H1 (cell line): ENCODE data around the gene MCAT. TPM values are rescaled to one million over a fixed set of nuclear protein-coding genes. Genes with fewer than 3 reads are reported as not detected.

Experiments used
- CTCF ChIA-PET: fragments of 300-600 bp; sonication (Branson Sonifier 250); formaldehyde crosslinking; loops from one replicate; lab custom pipeline; 2021; ENCODE audit not compliant: partially characterized antibody; lab: Charles Lee
- POLR2A ChIA-PET: fragments of 300-600 bp; sonication (Branson Sonifier 250); formaldehyde crosslinking; loops from one replicate; lab custom pipeline; 2021; ENCODE audit warnings: inconsistent platforms; ENCODE audit not compliant: partially characterized antibody; lab: Charles Lee
- DNase-seq, 2 experiments: peaks; one replicate each; pipeline versions ENCODE4 v3.0.0 to v3.0.0-alpha.2; 2010 to 2022; ENCODE audit warnings: low spot score in 2 of 2, low read depth in 1 of 2, mixed read lengths in 1 of 2
- FAIRE-seq: peaks from 2 replicates; lab custom pipeline; 2011; peaks lifted over from hg19 to GRCh38; lab: Jason Lieb, UNC
- H2AFZ ChIP-seq: 2 replicates; pipeline ENCODE4 v1.8.1; 2012; ENCODE audit warnings: low read length, inconsistent platforms
- H2AK5ac ChIP-seq: 2 replicates; pipeline ENCODE4 v1.6.1; 2013; ENCODE audit warnings: low read depth, low read length
- H2BK120ac ChIP-seq: replicated peaks from 2 replicates; pipeline ENCODE3; 2013; ENCODE audit warnings: low read depth, low read length, inconsistent platforms
- H2BK12ac ChIP-seq: 2 replicates; pipeline ENCODE4 v1.6.1; 2013; ENCODE audit warnings: low read depth, low read length
- H2BK15ac ChIP-seq: 2 replicates; pipeline ENCODE4 v1.6.1; 2013; ENCODE audit warnings: low read length
- H2BK20ac ChIP-seq: 2 replicates; pipeline ENCODE4 v1.6.1; 2013; ENCODE audit warnings: low read length
- H2BK5ac ChIP-seq: 2 replicates; pipeline ENCODE4 v1.6.1; 2013; ENCODE audit warnings: low read depth, low read length
- H3K14ac ChIP-seq: 2 replicates; pipeline ENCODE4 v1.6.1; 2013; ENCODE audit warnings: inconsistent platforms; ENCODE audit not compliant: insufficient read length
- H3K18ac ChIP-seq: 2 replicates; pipeline ENCODE4 v1.6.1; 2013; ENCODE audit warnings: low read length; ENCODE audit errors: extremely low read depth
- H3K23ac ChIP-seq: 2 replicates; pipeline ENCODE4 v1.6.1; 2013; ENCODE audit warnings: inconsistent platforms; ENCODE audit not compliant: insufficient read length
- H3K23me2 ChIP-seq: 2 replicates; pipeline ENCODE4 v1.6.1; 2013; ENCODE audit warnings: low read depth, low read length
- H3K27ac ChIP-seq: 2 replicates; pipeline ENCODE4 v1.6.1; 2011; ENCODE audit warnings: low read depth, low read length, inconsistent platforms
- H3K27me3 ChIP-seq, 4 experiments: replicated peaks in 1 of 4; 1 replicate in 1 of 4; 2 replicates in 3 of 4; pipeline versions ENCODE4 v1.6.1 to v1.8.1; 2011 to 2013; ENCODE audit warnings: low read length in 3 of 4, mild to moderate bottlenecking in 3 of 4, inconsistent platforms in 2 of 4, mixed read lengths in 2 of 4, moderate library complexity in 1 of 4; ENCODE audit not compliant: control insufficient read depth in 3 of 4, insufficient read depth in 3 of 4; ENCODE audit errors: extremely low read depth in 1 of 4
- H3K36me3 ChIP-seq, 4 experiments: 2 replicates each; pipeline versions ENCODE4 v1.6.1 to v1.8.1; 2011 to 2013; ENCODE audit warnings: mild to moderate bottlenecking in 4 of 4, low read length in 3 of 4, moderate library complexity in 2 of 4, control low read depth in 1 of 4, inconsistent platforms in 1 of 4; ENCODE audit not compliant: insufficient read depth in 4 of 4, control insufficient read depth in 2 of 4
- H3K4ac ChIP-seq: replicated peaks from 2 replicates; pipeline ENCODE3; 2013; ENCODE audit warnings: low read length, low read depth, mixed read lengths, inconsistent platforms; ENCODE audit not compliant: insufficient read length
- H3K4me1 ChIP-seq, 4 experiments: replicated peaks in 1 of 4; 1 replicate in 1 of 4; 2 replicates in 3 of 4; pipeline versions ENCODE4 v1.6.1 to v1.8.1; 2011 to 2013; ENCODE audit warnings: low read length in 3 of 4, inconsistent platforms in 2 of 4, mixed read lengths in 1 of 4; ENCODE audit not compliant: insufficient read depth in 4 of 4, control insufficient read depth in 3 of 4
- H3K4me2 ChIP-seq, 2 experiments: 2 replicates each; pipeline versions ENCODE4 v1.6.1 to v1.8.1; 2011 to 2013; ENCODE audit warnings: low read depth in 2 of 2, low read length in 2 of 2, control low read depth in 1 of 2, inconsistent platforms in 1 of 2, mild to moderate bottlenecking in 1 of 2; ENCODE audit not compliant: insufficient read depth in 1 of 2
- H3K4me3 ChIP-seq, 4 experiments: fragments of 200-600, 300-600 bp in 1 of 4; sonication (generic), shearing (Covaris generic), sonication (Bioruptor Twin) in 1 of 4; 2 replicates each; pipeline versions ENCODE4 v1.5.1 to v1.8.1; 2011 to 2016; ENCODE audit warnings: low read length in 4 of 4, low read depth in 3 of 4, control low read depth in 2 of 4, inconsistent platforms in 2 of 4, mild to moderate bottlenecking in 2 of 4, mixed read lengths in 1 of 4, moderate library complexity in 1 of 4; ENCODE audit not compliant: insufficient read depth in 2 of 4; ENCODE audit errors: extremely low read depth in 1 of 4
- H3K56ac ChIP-seq: replicated peaks from 2 replicates; pipeline ENCODE3; 2013; ENCODE audit warnings: low read depth, mild to moderate bottlenecking, mixed read lengths, low read length, inconsistent platforms; ENCODE audit not compliant: insufficient read length
- H3K79me1 ChIP-seq: 2 replicates; pipeline ENCODE4 v1.6.1; 2013; ENCODE audit warnings: low read depth, low read length, control low read depth
- H3K79me2 ChIP-seq, 2 experiments: 2 replicates each; pipeline versions ENCODE4 v1.6.1 to v1.8.1; 2012 to 2013; ENCODE audit warnings: low read length in 2 of 2, mild to moderate bottlenecking in 2 of 2, inconsistent platforms in 1 of 2; ENCODE audit not compliant: insufficient read depth in 2 of 2, control insufficient read depth in 1 of 2
- H3K9ac ChIP-seq, 4 experiments: replicated peaks in 1 of 4; 1 replicate in 1 of 4; 2 replicates in 3 of 4; pipeline versions ENCODE4 v1.6.1 to v1.8.1; 2011 to 2013; ENCODE audit warnings: low read depth in 3 of 4, low read length in 3 of 4, control low read depth in 2 of 4, mild to moderate bottlenecking in 2 of 4, moderate library complexity in 2 of 4, inconsistent platforms in 1 of 4; ENCODE audit errors: extremely low read depth in 1 of 4
- H3K9me3 ChIP-seq, 2 experiments: 2 replicates each; pipeline versions ENCODE4 v1.6.1 to v1.8.1; 2012 to 2013; ENCODE audit warnings: mild to moderate bottlenecking in 2 of 2, moderate library complexity in 2 of 2, control low read depth in 1 of 2, inconsistent platforms in 1 of 2, low read depth in 1 of 2, low read length in 1 of 2, mixed read lengths in 1 of 2; ENCODE audit not compliant: insufficient read depth in 2 of 2
- H4K20me1 ChIP-seq, 2 experiments: replicated peaks in 1 of 2; 2 replicates each; pipeline versions ENCODE3 to v1.8.1; 2011 to 2013; ENCODE audit warnings: inconsistent platforms in 2 of 2, low read length in 2 of 2, mild to moderate bottlenecking in 1 of 2; ENCODE audit not compliant: insufficient read depth in 2 of 2, control insufficient read depth in 1 of 2
- H4K5ac ChIP-seq: 2 replicates; pipeline ENCODE4 v1.6.1; 2013; ENCODE audit warnings: low read length, low read depth, mixed read lengths, inconsistent platforms; ENCODE audit not compliant: insufficient read length
- H4K8ac ChIP-seq: 2 replicates; pipeline ENCODE4 v1.8.0; 2013; ENCODE audit warnings: mild to moderate bottlenecking, moderate library complexity, low read length, inconsistent platforms; ENCODE audit not compliant: insufficient read depth; ENCODE audit errors: extremely low read depth
- H4K91ac ChIP-seq: replicated peaks from 2 replicates; pipeline ENCODE3; 2013; ENCODE audit warnings: low read length, mixed read lengths, inconsistent platforms; ENCODE audit not compliant: insufficient read length
- NANOG ChIP-seq: IDR thresholded peaks from 2 replicates; pipeline ENCODE4 v1.6.1; 2011; ENCODE audit warnings: low read length, low read depth, mild to moderate bottlenecking, inconsistent platforms; ENCODE audit not compliant: insufficient read depth, poor library complexity, severe bottlenecking
- PHF8 ChIP-seq: fragments of 200-600 bp; sonication (generic); conservative IDR thresholded peaks from 2 replicates; pipeline ENCODE4 v1.7.1; 2012; ENCODE audit warnings: low read depth, mild to moderate bottlenecking, inconsistent platforms, low read length, moderate library complexity
- POLR2A ChIP-seq, 2 experiments: IDR thresholded peaks; 1 replicate in 1 of 2; 2 replicates in 1 of 2; pipeline ENCODE4 v1.6.1; 2011; ENCODE audit warnings: low read depth in 2 of 2, low read length in 2 of 2, mild to moderate bottlenecking in 2 of 2; ENCODE audit errors: control extremely low read depth in 1 of 2
- POLR2AphosphoS5 ChIP-seq: IDR thresholded peaks from 2 replicates; pipeline ENCODE4 v1.6.1; 2011; ENCODE audit warnings: low read depth, low read length
- RXRA ChIP-seq: IDR thresholded peaks from 2 replicates; pipeline ENCODE4 v1.6.1; 2011; ENCODE audit warnings: low read depth, mild to moderate bottlenecking, low read length, moderate library complexity; ENCODE audit not compliant: insufficient read depth
- TAF1 ChIP-seq: IDR thresholded peaks from 2 replicates; pipeline ENCODE4 v1.6.1; 2011; ENCODE audit warnings: mild to moderate bottlenecking, low read depth, low read length
- WGBS, 2 experiments: shearing (Covaris generic) in 1 of 2; methylation state at CpG; one replicate each; pipeline versions ENCODE4 v1.1.6 to v1.1.7; 2013 to 2015; ENCODE audit warnings: low lambda C conversion rate in 2 of 2, mixed read lengths in 2 of 2, inconsistent platforms in 1 of 2, low coverage in 1 of 2, missing lambda C conversion rate in 1 of 2; ENCODE audit not compliant: insufficient replicate concordance in 2 of 2, insufficient coverage in 1 of 2, insufficient read length in 1 of 2; ENCODE audit errors: extremely low coverage in 1 of 2, missing lambda C conversion rate in 1 of 2; 5-methylcytosine and 5-hydroxymethylcytosine counted together
- polyA plus RNA-seq, 7 experiments: library from polyadenylated mRNA; depleted of rRNA in 3 of 7; stranded (reverse) in 5 of 7; unstranded in 2 of 7; fragments of >200 nt in 5 of 7; fragments of 200-250 nt in 2 of 7; gene quantifications; 1 replicate in 5 of 7; 2 replicates in 1 of 7; 4 replicates in 1 of 7; pipeline versions ENCODE4 v1.2.1 to v1.2.3, GENCODE V29; 2011 to 2013; ENCODE audit warnings: missing spikeins in 2 of 7, mixed read lengths in 2 of 7
- total RNA-seq: library from RNA; stranded (reverse); fragmentation: NEBNext Ultra II Directional; extraction: Animal tissue kit (Norgen Biotek cat#: 25700); gene quantifications from 2 replicates; pipeline ENCODE4 v1.2.1, GENCODE V29; 2021

The MCAT gene
- total and polyA plus RNA-seq, 2 of the 8 experiments (the other 6 are each of a cell fraction or from before 2014, with no cell fraction given), result 15.8 to 17.4 TPM

DNA sequence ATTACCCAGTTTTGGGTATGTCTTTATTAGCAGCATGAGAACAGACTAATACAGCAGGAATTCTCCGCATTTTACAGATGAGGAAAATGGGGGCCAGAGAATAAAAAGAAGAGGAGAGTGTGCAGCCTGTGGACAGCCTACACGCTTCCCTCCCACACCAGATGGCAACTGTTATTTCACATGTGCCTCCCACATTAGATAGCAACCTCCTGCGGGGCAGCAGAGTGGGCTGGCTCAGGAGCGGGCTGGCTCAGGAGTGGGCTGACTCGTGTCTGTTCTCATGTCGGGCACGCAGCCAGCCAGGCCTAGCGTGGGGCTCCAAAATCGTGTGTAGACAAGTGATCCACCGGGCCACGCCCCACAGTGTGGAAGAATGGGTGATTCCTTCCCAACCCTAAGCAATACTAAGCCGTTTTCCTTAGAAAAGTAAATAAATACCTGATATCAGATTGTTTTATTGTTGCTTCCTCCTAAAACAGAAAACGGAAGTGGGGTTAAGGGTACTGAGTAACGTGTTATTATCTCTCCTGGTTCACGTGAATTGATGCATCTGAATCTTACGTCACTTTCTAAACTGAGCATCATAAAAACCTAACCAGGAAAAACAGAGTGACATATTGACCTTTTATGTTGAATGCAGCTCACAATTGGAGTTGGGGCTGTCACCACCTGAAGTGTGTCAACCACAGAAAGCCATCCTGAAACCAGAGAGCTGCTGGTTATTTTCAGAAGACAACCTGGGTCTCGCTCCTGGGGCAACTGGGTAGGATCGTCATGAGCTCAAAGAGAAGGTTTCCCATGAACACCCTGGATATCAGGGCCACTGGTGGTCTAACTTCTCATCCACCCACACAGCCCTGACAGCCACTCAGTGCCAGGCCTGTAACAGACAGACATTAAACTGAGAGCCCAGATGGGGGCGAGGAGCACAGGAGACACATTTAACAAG is 57.3 kb downstream of the MCAT start:
- Histone ChIP-seq H3K79me2 (no peaks in the 10 kb centered on the region), H4K20me1 (no peaks in the 10 kb centered on the region), H2AFZ (no peak overlapping the region), H3K27me3 (no peaks in the 10 kb centered on the region), H3K4me1 (no peaks in the 10 kb centered on the region), H3K18ac (no peak overlapping the region), H4K8ac (no peak overlapping the region), H3K14ac (no peak overlapping the region), H2BK20ac (no peak overlapping the region), H4K91ac (no peak overlapping the region), H3K79me1 (no peaks in the 10 kb centered on the region), H2BK5ac (no peak overlapping the region), H3K36me3 (no peaks in the 10 kb centered on the region; a peak in 1 of 8 replicates), H3K9me3 (no peaks in the 10 kb centered on the region), H3K56ac (no peak overlapping the region), H3K4me2 (no peak overlapping the region), H2BK15ac (no peak overlapping the region), H3K23me2 (peaks cover 5% of the 10 kb centered on the region), H2BK12ac (no peak overlapping the region), H2AK5ac (no peak overlapping the region), H4K5ac (no peak overlapping the region), H3K4me3 (no peak overlapping the region), H3K27ac (no peak overlapping the region), H3K23ac (no peak overlapping the region), H3K9ac (no peak overlapping the region; a peak in 1 of 7 replicates), H3K4ac (no peak overlapping the region), H2BK120ac (no peak overlapping the region)
- no peak for FAIRE-seq
- POLR2A ChIA-PET, result interaction anchor here (1.7 to 2.6 kb wide), 2 partner anchors 57 to 71 kb away, joined by 3 to 9 read pairs; partner anchors contain the start of gene PACSIN2
- TF ChIP-seq RXRA (no peak), POLR2AphosphoS5 (no peak), PHF8 (no peak), POLR2A (IDR thresholded peaks at IDR 0.05; ENCODE audit: control extremely low read depth in 1 of 2, low read depth in 2 of 2, low read length in 2 of 2) (no peak), TAF1 (no peak), NANOG (no peak)
- WGBS, 2 experiments, result 89% methylated on average over 19 of the region's 19 CpGs; no CpG with 5 or more reads in 1 of the 2 experiments
- no peak for DNase-seq
- CTCF ChIA-PET, result interaction anchor here (0.8 to 1.8 kb wide), 5 partner anchors 12 to 222 kb away, joined by 3 to 9 read pairs (median 3); no protein-coding TSS in a partner anchor
